Stimulated activated CD8-positive, alpha-beta memory T cell treated with anti-CD3 and anti-CD28 coated beads, Interleukin-7, amount 100 ng/mL, for 4 hours (primary cell): Measurements from ENCODE around the gene RTRAF.

ENCODE experiments used
- DNase-seq, 2 donors: peaks; one replicate each; pipeline ENCODE4 v3.0.0-alpha.2; 2020; ENCODE audit warnings: low read depth in 2 of 2

Gene RTRAF

GRCh38 chr14:52020866-52021717 lies 31.7 kb downstream of the RTRAF start:
- DNase-seq: no peak

- no peak for DNase-seq
These were observed 32.7 kb downstream of the RTRAF start for GRCh38 chr14:52021957-52022600.

DNA sequence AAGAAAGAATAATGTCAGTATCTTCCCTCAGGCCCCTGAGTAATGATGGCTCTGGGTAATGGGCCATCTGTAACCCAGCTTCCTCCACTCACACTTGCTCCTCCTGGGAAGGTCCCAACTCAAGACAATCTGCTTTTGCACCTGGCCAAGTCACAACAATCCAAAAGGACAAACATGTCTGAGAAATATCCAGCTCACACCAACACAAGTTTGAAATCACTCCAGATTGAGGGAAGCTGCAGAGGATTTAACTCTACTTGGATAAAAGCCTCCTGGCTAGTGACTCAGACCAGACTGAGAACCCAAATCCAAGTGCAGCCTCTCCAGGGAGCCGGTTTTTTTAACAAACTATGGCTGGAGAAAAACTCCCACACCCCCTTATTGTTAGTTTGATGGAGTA lies 34.2 kb downstream of the RTRAF start:
- no peak for DNase-seq

GRCh38 chr14:52025310-52025709 lies 36.0 kb downstream of the RTRAF start:
- no peak for DNase-seq

GRCh38 chr14:52026017-52026660 lies 36.8 kb downstream of the RTRAF start:
- no peak for DNase-seq

GRCh38 chr14:52026901-52027300 lies 37.6 kb downstream of the RTRAF start:
- DNase-seq: no peak

DNA sequence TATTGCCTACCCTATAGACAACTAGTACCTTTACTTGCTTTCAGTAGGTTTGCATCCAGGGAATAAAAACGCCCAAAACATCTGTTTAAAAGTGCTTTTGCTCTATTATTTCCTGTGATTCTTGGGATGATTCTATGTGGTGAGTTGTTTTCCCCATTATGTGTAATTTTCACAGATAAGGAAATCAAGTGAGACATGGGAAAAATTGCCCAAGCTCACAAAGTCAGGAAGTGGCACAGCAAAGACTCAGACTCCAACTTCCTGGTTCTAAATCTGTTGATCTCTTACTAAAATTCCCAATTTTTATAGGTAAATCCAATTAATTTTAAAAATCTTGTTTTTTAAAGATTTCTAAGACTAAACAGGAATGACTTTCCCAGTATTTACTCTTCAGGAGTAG lies 40.5 kb downstream of the RTRAF start:
- DNase-seq: no peak

DNA sequence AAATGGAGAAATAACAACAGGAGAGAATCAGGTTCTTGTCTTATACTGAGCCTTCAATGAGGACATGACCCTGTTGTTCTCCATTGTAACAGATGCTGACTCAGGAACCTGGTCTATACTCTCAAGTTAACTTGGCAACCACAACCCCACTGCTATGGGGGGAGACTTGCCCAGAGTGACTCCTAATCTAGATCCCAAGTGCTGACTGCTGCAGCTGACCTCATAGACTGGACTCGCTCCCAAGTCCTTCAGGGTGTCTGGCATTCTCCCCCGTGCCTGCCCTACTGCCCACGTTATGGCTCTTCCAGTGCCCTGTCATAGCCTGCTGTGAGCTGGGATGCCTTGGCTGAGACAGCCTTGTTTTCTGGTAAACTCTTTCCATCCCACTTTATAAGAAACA lies 42.4 kb downstream of the RTRAF start:
- no peak for DNase-seq

DNA sequence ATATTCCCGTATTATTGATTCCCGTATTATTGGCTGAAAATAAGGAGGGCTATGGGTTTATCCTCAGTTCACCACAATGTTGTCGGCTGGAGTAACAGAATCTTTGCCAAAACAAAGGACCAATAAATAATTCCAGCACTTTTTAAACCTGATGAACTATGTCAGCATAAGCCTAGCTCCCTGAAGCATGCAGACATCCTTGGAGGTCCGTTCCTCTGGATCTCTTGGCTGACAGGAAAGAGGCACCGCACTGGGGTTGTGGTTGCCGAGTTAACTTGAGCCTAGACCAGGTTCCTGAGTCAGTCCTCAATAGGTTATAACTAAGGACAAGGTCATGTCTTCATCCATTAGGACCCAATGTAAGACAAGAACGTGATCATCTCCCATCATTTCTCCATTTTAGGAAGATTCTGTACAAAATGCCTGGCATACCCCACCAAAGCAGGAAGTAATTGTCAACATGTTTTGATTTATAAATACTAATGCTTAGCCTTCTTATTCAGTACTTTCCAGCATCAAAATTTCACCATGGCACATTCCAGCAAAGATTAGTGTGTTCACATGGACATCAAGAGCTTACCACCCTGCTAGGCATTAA lies 43.0 kb downstream of the RTRAF start:
- DNase-seq: no peak

- no peak for DNase-seq
These were observed 43.8 kb downstream of the RTRAF start for GRCh38 chr14:52033101-52033642.

DNA sequence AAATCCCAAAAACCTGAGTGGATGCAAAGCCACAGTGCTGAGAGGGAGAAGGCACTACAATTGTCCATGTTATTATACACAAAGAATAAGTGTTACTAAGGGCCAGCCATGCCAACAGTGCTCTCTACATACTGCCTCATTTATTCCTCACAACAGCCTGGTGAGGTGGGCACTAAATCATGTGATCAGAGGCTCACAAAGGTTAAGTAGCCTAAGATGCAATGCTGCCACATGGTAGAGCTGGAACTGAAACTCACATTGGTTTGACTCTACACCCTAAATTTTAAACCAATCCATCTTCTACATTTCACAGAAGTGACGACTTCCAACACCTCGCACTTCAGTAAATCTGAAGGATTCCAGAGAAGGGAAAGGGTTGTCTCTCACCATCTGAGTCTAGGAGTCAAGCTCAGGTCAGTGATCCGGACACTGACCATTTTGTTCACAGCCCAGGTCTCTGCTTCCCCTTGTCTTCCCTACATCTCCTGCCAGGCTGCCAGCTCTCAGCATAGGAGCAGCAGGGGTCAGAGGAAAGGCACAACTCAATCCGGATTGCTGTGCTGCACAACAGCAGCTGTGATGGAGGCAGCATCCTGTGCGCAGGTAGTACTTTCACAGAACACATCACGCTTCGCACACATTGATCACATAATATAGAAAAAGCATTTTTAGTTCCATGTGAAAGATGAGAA lies 49.9 kb downstream of the RTRAF start:
- DNase-seq: no peak

DNA sequence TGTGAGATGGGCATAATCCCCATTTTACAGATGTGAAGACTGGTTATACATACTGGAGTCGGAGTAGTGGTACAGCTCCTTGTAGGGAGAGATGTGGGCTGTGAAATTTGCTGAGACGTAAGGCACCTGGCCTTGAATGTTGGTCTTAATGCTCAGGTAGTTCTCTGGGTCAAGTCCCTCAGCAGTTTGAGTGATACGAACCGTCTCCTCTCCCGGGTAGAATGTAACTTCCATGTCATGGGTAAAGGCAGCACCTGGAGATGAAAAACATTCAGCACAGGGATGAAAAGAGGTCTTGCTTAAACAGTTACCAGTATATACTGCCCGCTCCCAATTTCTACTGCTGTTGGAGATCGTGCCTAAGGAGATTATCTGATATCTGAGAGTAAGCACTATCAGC lies 51.3 kb downstream of the RTRAF start:
- DNase-seq: no peak

DNA sequence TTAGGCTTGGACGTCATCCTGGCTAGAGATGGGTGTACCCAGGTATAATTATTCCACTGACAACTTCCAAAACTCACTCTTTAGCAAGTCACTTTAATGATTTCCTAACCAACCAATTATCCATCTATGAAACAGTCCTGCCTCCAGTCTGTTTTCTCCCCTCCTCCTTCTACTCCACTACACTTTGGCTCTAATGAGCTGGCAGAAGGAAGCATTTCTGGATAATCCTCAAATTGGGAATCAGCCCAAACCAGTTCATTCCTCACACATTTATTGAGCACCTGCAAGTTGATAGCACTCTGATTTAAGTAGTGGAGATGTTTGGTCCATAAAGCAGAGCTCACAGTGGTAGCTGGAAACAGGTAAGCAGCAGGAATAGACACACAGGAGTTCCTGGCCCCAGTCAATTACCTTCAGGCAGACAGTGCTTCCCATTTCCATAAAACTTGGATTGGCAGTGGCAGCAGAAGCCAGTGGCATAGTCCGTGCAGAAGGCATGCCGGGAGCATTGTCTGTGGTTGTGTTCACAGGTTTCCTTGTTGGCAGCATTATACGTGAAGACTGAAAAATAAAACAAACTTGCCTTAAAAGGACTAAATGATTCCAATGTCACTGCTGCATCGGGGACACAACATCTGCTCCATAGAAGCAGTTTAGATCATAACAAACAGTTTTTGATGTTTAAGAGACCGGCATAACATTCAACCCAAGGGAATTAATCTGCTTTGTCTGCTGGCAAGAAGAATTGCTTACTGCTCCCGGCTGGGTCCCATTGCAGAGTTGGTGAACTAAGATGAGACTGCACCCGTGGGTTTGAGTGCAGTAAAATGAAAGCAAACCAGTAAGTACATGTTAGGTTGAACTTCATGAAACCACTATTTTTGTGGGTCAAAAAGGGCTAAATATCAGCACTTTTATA lies 53.3 kb downstream of the RTRAF start:
- no peak for DNase-seq

- no peak for DNase-seq
These were observed 54.3 kb downstream of the RTRAF start for GRCh38 chr14:52043690-52044089.

DNA sequence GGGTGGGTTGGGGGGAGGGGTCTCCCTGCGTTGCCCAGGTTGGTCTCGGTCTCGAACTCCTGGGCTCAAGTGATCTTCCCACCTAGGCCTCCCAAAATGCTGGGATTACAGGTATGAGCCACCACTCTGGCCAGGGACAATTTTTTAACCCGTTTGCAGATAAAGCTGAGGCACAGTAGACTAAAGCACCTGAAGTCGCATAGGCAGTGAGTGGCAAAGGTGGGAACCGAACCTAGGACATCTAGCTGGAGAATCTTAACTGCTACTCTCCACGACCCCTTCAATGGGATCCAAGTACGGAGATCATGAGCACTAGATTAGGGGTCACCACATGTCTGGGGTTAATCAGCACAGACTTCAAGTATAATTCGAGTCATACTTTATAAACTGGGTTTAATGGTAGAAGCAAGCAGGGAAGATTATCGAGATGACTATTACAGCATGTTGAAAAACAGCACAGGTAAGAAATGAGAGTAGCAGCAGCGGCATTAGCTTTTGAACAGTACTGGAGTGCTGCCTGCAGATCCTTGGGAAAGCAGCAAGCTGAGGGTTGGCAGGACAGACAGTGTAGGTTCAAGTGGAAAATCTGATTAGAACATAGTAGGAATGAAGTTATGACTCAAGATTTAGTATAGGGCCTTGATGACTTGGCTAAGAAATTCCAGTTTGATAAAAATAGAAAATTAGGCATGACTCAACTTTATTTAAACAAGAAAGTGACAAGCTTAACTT lies 55.6 kb downstream of the RTRAF start:
- no peak for DNase-seq

DNA sequence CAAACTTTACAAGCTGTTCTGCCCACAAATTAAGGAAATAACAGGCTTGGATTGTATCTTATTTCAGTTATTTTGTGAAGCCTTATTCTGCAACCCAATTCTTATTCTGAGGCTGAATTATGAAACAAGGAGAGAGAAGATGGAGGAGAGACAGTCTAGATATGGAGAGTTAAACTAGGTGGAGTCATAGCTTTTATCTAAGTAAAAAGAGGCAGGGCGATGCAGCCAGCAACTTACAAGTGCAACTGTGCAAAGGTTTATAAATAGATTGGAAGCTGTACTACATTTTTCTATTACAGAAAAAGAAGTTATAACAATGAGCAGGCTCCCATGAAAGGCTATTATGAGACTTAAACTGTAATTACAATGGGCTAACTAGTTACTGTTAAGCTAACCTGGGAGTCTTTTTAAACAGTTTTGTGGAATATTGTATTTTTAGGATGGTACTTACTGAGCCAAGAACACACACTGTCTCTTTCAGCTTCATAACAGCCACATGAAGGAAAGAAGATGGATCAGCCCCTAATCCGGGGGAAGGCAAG lies 57.1 kb downstream of the RTRAF start:
- DNase-seq: no peak

GRCh38 chr14:52048116-52048515 lies 58.8 kb downstream of the RTRAF start:
- no peak for DNase-seq

- no peak for DNase-seq
These were observed 59.4 kb downstream of the RTRAF start for GRCh38 chr14:52048641-52049204.

DNA sequence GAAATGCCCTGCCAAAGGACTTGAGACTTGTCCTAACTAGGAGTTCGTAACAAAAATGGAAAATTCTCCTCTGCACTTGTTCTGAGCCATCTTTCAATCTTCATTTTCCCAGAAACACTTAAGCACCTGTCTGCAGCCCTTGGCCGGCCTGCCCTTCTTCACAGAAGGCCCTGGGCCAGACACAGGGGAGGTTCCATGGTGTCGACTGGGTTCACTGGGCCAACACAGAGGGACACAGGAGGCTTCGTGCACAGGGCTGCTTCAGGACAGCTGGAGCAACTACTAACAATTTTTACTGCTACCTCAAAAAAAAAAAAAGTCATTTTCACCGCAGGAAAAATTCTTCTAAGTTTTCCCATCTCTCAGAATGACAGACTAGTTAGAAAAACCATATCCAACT lies 59.9 kb downstream of the RTRAF start:
- no peak for DNase-seq
